H1 (cell line): ENCODE measurements around the gene HMCN2. TPM values are rescaled to one million over a fixed set of nuclear protein-coding genes. Genes with fewer than 3 reads are reported as not detected.
A peak's percentile ranks its signal among the peaks of the same experiment; 100 is the strongest.

Source experiments
- CTCF ChIA-PET: fragments of 300-600 bp; sonication (Branson Sonifier 250); formaldehyde crosslinking; loops from one replicate; lab custom pipeline; 2021; ENCODE audit not compliant: partially characterized antibody; lab: Charles Lee
- POLR2A ChIA-PET: fragments of 300-600 bp; sonication (Branson Sonifier 250); formaldehyde crosslinking; loops from one replicate; lab custom pipeline; 2021; ENCODE audit warnings: inconsistent platforms; ENCODE audit not compliant: partially characterized antibody; lab: Charles Lee
- DNase-seq, 2 experiments: peaks; one replicate each; pipeline versions ENCODE4 v3.0.0 to v3.0.0-alpha.2; 2010 to 2022; ENCODE audit warnings: low spot score in 2 of 2, low read depth in 1 of 2, mixed read lengths in 1 of 2
- FAIRE-seq: peaks from 2 replicates; lab custom pipeline; 2011; peaks lifted over from hg19 to GRCh38; lab: Jason Lieb, UNC
- H2AFZ ChIP-seq: 2 replicates; pipeline ENCODE4 v1.8.1; 2012; ENCODE audit warnings: low read length, inconsistent platforms
- H2AK5ac ChIP-seq: 2 replicates; pipeline ENCODE4 v1.6.1; 2013; ENCODE audit warnings: low read depth, low read length
- H2BK120ac ChIP-seq: replicated peaks from 2 replicates; pipeline ENCODE3; 2013; ENCODE audit warnings: low read depth, low read length, inconsistent platforms
- H2BK12ac ChIP-seq: 2 replicates; pipeline ENCODE4 v1.6.1; 2013; ENCODE audit warnings: low read depth, low read length
- H2BK15ac ChIP-seq: 2 replicates; pipeline ENCODE4 v1.6.1; 2013; ENCODE audit warnings: low read length
- H2BK20ac ChIP-seq: 2 replicates; pipeline ENCODE4 v1.6.1; 2013; ENCODE audit warnings: low read length
- H2BK5ac ChIP-seq: 2 replicates; pipeline ENCODE4 v1.6.1; 2013; ENCODE audit warnings: low read depth, low read length
- H3K14ac ChIP-seq: 2 replicates; pipeline ENCODE4 v1.6.1; 2013; ENCODE audit warnings: inconsistent platforms; ENCODE audit not compliant: insufficient read length
- H3K18ac ChIP-seq: 2 replicates; pipeline ENCODE4 v1.6.1; 2013; ENCODE audit warnings: low read length; ENCODE audit errors: extremely low read depth
- H3K23ac ChIP-seq: 2 replicates; pipeline ENCODE4 v1.6.1; 2013; ENCODE audit warnings: inconsistent platforms; ENCODE audit not compliant: insufficient read length
- H3K23me2 ChIP-seq: 2 replicates; pipeline ENCODE4 v1.6.1; 2013; ENCODE audit warnings: low read depth, low read length
- H3K27ac ChIP-seq: 2 replicates; pipeline ENCODE4 v1.6.1; 2011; ENCODE audit warnings: low read depth, low read length, inconsistent platforms
- H3K27me3 ChIP-seq, 4 experiments: replicated peaks in 1 of 4; 1 replicate in 1 of 4; 2 replicates in 3 of 4; pipeline versions ENCODE4 v1.6.1 to v1.8.1; 2011 to 2013; ENCODE audit warnings: low read length in 3 of 4, mild to moderate bottlenecking in 3 of 4, inconsistent platforms in 2 of 4, mixed read lengths in 2 of 4, moderate library complexity in 1 of 4; ENCODE audit not compliant: control insufficient read depth in 3 of 4, insufficient read depth in 3 of 4; ENCODE audit errors: extremely low read depth in 1 of 4
- H3K36me3 ChIP-seq, 4 experiments: 2 replicates each; pipeline versions ENCODE4 v1.6.1 to v1.8.1; 2011 to 2013; ENCODE audit warnings: mild to moderate bottlenecking in 4 of 4, low read length in 3 of 4, moderate library complexity in 2 of 4, control low read depth in 1 of 4, inconsistent platforms in 1 of 4; ENCODE audit not compliant: insufficient read depth in 4 of 4, control insufficient read depth in 2 of 4
- H3K4ac ChIP-seq: replicated peaks from 2 replicates; pipeline ENCODE3; 2013; ENCODE audit warnings: low read length, low read depth, mixed read lengths, inconsistent platforms; ENCODE audit not compliant: insufficient read length
- H3K4me1 ChIP-seq, 4 experiments: replicated peaks in 1 of 4; 1 replicate in 1 of 4; 2 replicates in 3 of 4; pipeline versions ENCODE4 v1.6.1 to v1.8.1; 2011 to 2013; ENCODE audit warnings: low read length in 3 of 4, inconsistent platforms in 2 of 4, mixed read lengths in 1 of 4; ENCODE audit not compliant: insufficient read depth in 4 of 4, control insufficient read depth in 3 of 4
- H3K4me2 ChIP-seq, 2 experiments: 2 replicates each; pipeline versions ENCODE4 v1.6.1 to v1.8.1; 2011 to 2013; ENCODE audit warnings: low read depth in 2 of 2, low read length in 2 of 2, control low read depth in 1 of 2, inconsistent platforms in 1 of 2, mild to moderate bottlenecking in 1 of 2; ENCODE audit not compliant: insufficient read depth in 1 of 2
- H3K4me3 ChIP-seq, 4 experiments: fragments of 200-600, 300-600 bp in 1 of 4; sonication (generic), shearing (Covaris generic), sonication (Bioruptor Twin) in 1 of 4; 2 replicates each; pipeline versions ENCODE4 v1.5.1 to v1.8.1; 2011 to 2016; ENCODE audit warnings: low read length in 4 of 4, low read depth in 3 of 4, control low read depth in 2 of 4, inconsistent platforms in 2 of 4, mild to moderate bottlenecking in 2 of 4, mixed read lengths in 1 of 4, moderate library complexity in 1 of 4; ENCODE audit not compliant: insufficient read depth in 2 of 4; ENCODE audit errors: extremely low read depth in 1 of 4
- H3K56ac ChIP-seq: replicated peaks from 2 replicates; pipeline ENCODE3; 2013; ENCODE audit warnings: low read depth, mild to moderate bottlenecking, mixed read lengths, low read length, inconsistent platforms; ENCODE audit not compliant: insufficient read length
- H3K79me1 ChIP-seq: 2 replicates; pipeline ENCODE4 v1.6.1; 2013; ENCODE audit warnings: low read depth, low read length, control low read depth
- H3K79me2 ChIP-seq, 2 experiments: 2 replicates each; pipeline versions ENCODE4 v1.6.1 to v1.8.1; 2012 to 2013; ENCODE audit warnings: low read length in 2 of 2, mild to moderate bottlenecking in 2 of 2, inconsistent platforms in 1 of 2; ENCODE audit not compliant: insufficient read depth in 2 of 2, control insufficient read depth in 1 of 2
- H3K9ac ChIP-seq, 4 experiments: replicated peaks in 1 of 4; 1 replicate in 1 of 4; 2 replicates in 3 of 4; pipeline versions ENCODE4 v1.6.1 to v1.8.1; 2011 to 2013; ENCODE audit warnings: low read depth in 3 of 4, low read length in 3 of 4, control low read depth in 2 of 4, mild to moderate bottlenecking in 2 of 4, moderate library complexity in 2 of 4, inconsistent platforms in 1 of 4; ENCODE audit errors: extremely low read depth in 1 of 4
- H3K9me3 ChIP-seq, 2 experiments: 2 replicates each; pipeline versions ENCODE4 v1.6.1 to v1.8.1; 2012 to 2013; ENCODE audit warnings: mild to moderate bottlenecking in 2 of 2, moderate library complexity in 2 of 2, control low read depth in 1 of 2, inconsistent platforms in 1 of 2, low read depth in 1 of 2, low read length in 1 of 2, mixed read lengths in 1 of 2; ENCODE audit not compliant: insufficient read depth in 2 of 2
- H4K20me1 ChIP-seq, 2 experiments: replicated peaks in 1 of 2; 2 replicates each; pipeline versions ENCODE3 to v1.8.1; 2011 to 2013; ENCODE audit warnings: inconsistent platforms in 2 of 2, low read length in 2 of 2, mild to moderate bottlenecking in 1 of 2; ENCODE audit not compliant: insufficient read depth in 2 of 2, control insufficient read depth in 1 of 2
- H4K5ac ChIP-seq: 2 replicates; pipeline ENCODE4 v1.6.1; 2013; ENCODE audit warnings: low read length, low read depth, mixed read lengths, inconsistent platforms; ENCODE audit not compliant: insufficient read length
- H4K8ac ChIP-seq: 2 replicates; pipeline ENCODE4 v1.8.0; 2013; ENCODE audit warnings: mild to moderate bottlenecking, moderate library complexity, low read length, inconsistent platforms; ENCODE audit not compliant: insufficient read depth; ENCODE audit errors: extremely low read depth
- H4K91ac ChIP-seq: replicated peaks from 2 replicates; pipeline ENCODE3; 2013; ENCODE audit warnings: low read length, mixed read lengths, inconsistent platforms; ENCODE audit not compliant: insufficient read length
- ATF3 ChIP-seq: IDR thresholded peaks from 2 replicates; pipeline ENCODE4 v1.6.1; 2011; ENCODE audit warnings: low read depth, mild to moderate bottlenecking, low read length; ENCODE audit not compliant: insufficient read depth
- BACH1 ChIP-seq: IDR thresholded peaks from 2 replicates; pipeline ENCODE4 v1.6.1; 2012; ENCODE audit warnings: low read length, improper control_type of control experiment
- BCL11A ChIP-seq, 2 experiments: IDR thresholded peaks; one replicate each; pipeline ENCODE4 v1.6.1; 2011; ENCODE audit warnings: low read depth in 2 of 2, low read length in 2 of 2, mild to moderate bottlenecking in 2 of 2
- CHD1 ChIP-seq: IDR thresholded peaks from 2 replicates; pipeline ENCODE4 v1.6.1; 2012; ENCODE audit warnings: low read depth, low read length, improper control_type of control experiment
- E2F6 ChIP-seq: IDR thresholded peaks from 2 replicates; pipeline ENCODE4 v1.6.1; 2012; ENCODE audit warnings: inconsistent platforms
- KDM4A ChIP-seq: IDR thresholded peaks from one replicate; pipeline ENCODE4 v1.7.1; 2012; ENCODE audit warnings: low read depth, mild to moderate bottlenecking, moderate library complexity, low read length, inconsistent platforms; ENCODE audit not compliant: severe bottlenecking
- NANOG ChIP-seq: IDR thresholded peaks from 2 replicates; pipeline ENCODE4 v1.6.1; 2011; ENCODE audit warnings: low read length, low read depth, mild to moderate bottlenecking, inconsistent platforms; ENCODE audit not compliant: insufficient read depth, poor library complexity, severe bottlenecking
- PHF8 ChIP-seq: fragments of 200-600 bp; sonication (generic); conservative IDR thresholded peaks from 2 replicates; pipeline ENCODE4 v1.7.1; 2012; ENCODE audit warnings: low read depth, mild to moderate bottlenecking, inconsistent platforms, low read length, moderate library complexity
- RAD21 ChIP-seq, 2 experiments: IDR thresholded peaks in 1 of 2; conservative IDR thresholded peaks in 1 of 2; 2 replicates each; pipeline ENCODE4 v1.6.1; 2011; ENCODE audit warnings: low read depth in 2 of 2, low read length in 2 of 2, improper control_type of control experiment in 1 of 2, inconsistent platforms in 1 of 2, mild to moderate bottlenecking in 1 of 2, moderate library complexity in 1 of 2
- RXRA ChIP-seq: IDR thresholded peaks from 2 replicates; pipeline ENCODE4 v1.6.1; 2011; ENCODE audit warnings: low read depth, mild to moderate bottlenecking, low read length, moderate library complexity; ENCODE audit not compliant: insufficient read depth
- SUZ12 ChIP-seq: fragments of 200-600 bp; sonication (generic); IDR thresholded peaks from 2 replicates; pipeline ENCODE4 v1.6.1; 2012; ENCODE audit warnings: mild to moderate bottlenecking, inconsistent platforms, low read length, moderate library complexity, mixed read lengths
- WGBS, 2 experiments: shearing (Covaris generic) in 1 of 2; methylation state at CpG; one replicate each; pipeline versions ENCODE4 v1.1.6 to v1.1.7; 2013 to 2015; ENCODE audit warnings: low lambda C conversion rate in 2 of 2, mixed read lengths in 2 of 2, inconsistent platforms in 1 of 2, low coverage in 1 of 2, missing lambda C conversion rate in 1 of 2; ENCODE audit not compliant: insufficient replicate concordance in 2 of 2, insufficient coverage in 1 of 2, insufficient read length in 1 of 2; ENCODE audit errors: extremely low coverage in 1 of 2, missing lambda C conversion rate in 1 of 2; 5-methylcytosine and 5-hydroxymethylcytosine counted together
- polyA plus RNA-seq, 7 experiments: library from polyadenylated mRNA; depleted of rRNA in 3 of 7; stranded (reverse) in 5 of 7; unstranded in 2 of 7; fragments of >200 nt in 5 of 7; fragments of 200-250 nt in 2 of 7; gene quantifications; 1 replicate in 5 of 7; 2 replicates in 1 of 7; 4 replicates in 1 of 7; pipeline versions ENCODE4 v1.2.1 to v1.2.3, GENCODE V29; 2011 to 2013; ENCODE audit warnings: missing spikeins in 2 of 7, mixed read lengths in 2 of 7
- total RNA-seq: library from RNA; stranded (reverse); fragmentation: NEBNext Ultra II Directional; extraction: Animal tissue kit (Norgen Biotek cat#: 25700); gene quantifications from 2 replicates; pipeline ENCODE4 v1.2.1, GENCODE V29; 2021

The HMCN2 gene
- total and polyA plus RNA-seq, 2 of the 8 experiments (the other 6 are each of a cell fraction or from before 2014, with no cell fraction given): 5.0 to 9.1 TPM

GRCh38 chr9:130345897-130346385 lies 80.4 kb downstream of the HMCN2 start:
- no peak overlapping the region for H2BK20ac ChIP-seq
- ChIA-PET POLR2A (interaction anchor here (1.1 to 1.4 kb wide), 3 partner anchors 9 to 129 kb away, joined by 3 read pairs; no protein-coding TSS in a partner anchor), CTCF (interaction anchor here (0.9 to 1.0 kb wide), 2 partner anchors 91 to 100 kb away, joined by 3 read pairs; no protein-coding TSS in a partner anchor)
- TF ChIP-seq SUZ12 (no peak), CHD1 (no peak), KDM4A (no peak), PHF8 (no peak), NANOG (no peak), ATF3 (no peak), BACH1 (no peak), RXRA (no peak), RAD21 (IDR thresholded peaks at IDR 0.05 in 1 of 2, conservative IDR thresholded peaks at IDR 0.05 in 1 of 2; ENCODE audit: low read depth in 2 of 2, low read length in 2 of 2) (no peak), BCL11A (IDR thresholded peaks at IDR 0.05; ENCODE audit: low read depth in 2 of 2, low read length in 2 of 2) (no peak), E2F6 (no peak)

More at GRCh38 chr9:130345897-130346385, 80.4 kb downstream of the HMCN2 start:
- peaks cover 0 to 12% (median 6%) of the 10 kb centered on the region in 4 experiments; a peak in 4 of 7 replicates for H3K4me1 ChIP-seq
- no peak overlapping the region for H3K4me3 ChIP-seq
- no peak overlapping the region for H4K8ac ChIP-seq
- no peak overlapping the region for H4K5ac ChIP-seq
- 77% methylated on average over 13 of the region's 13 CpGs; no CpG with 5 or more reads in 1 of the 2 experiments for WGBS, 2 experiments
- H2AK5ac ChIP-seq: no peak overlapping the region
- H2BK120ac ChIP-seq: no peak overlapping the region
- H3K23me2 ChIP-seq: peaks cover 15% of the 10 kb centered on the region
- no peak for DNase-seq
- no peak overlapping the region for H3K4me2 ChIP-seq
- no peak overlapping the region for H3K14ac ChIP-seq
- H3K9me3 ChIP-seq: no peaks in the 10 kb centered on the region
- H3K56ac ChIP-seq: no peak overlapping the region
- H2AFZ ChIP-seq: no peak overlapping the region
- H3K27ac ChIP-seq: no peak overlapping the region
- H4K20me1 ChIP-seq: peaks cover 0 to 17% of the 10 kb centered on the region in 2 experiments
- no peak for FAIRE-seq
- no peak overlapping the region for H4K91ac ChIP-seq
- no peak overlapping the region for H3K23ac ChIP-seq
- H2BK5ac ChIP-seq: no peak overlapping the region; the same call in none of the 2 replicates
- H2BK15ac ChIP-seq: no peak overlapping the region
- H3K27me3 ChIP-seq: no peaks in the 10 kb centered on the region
- H3K36me3 ChIP-seq: no peaks in the 10 kb centered on the region; a peak in 1 of 8 replicates
- H2BK12ac ChIP-seq: peak overlapping the region; percentile 56; the same call in 1 of the 2 replicates
- H3K4ac ChIP-seq: no peak overlapping the region
- 0 out of 4 replicates have a peak, but pooled peaks cover 0 to 3% of the 10 kb centered on the region in 2 experiments for H3K79me2 ChIP-seq
- no peak overlapping the region for H3K9ac ChIP-seq
- peaks cover 10% of the 10 kb centered on the region for H3K79me1 ChIP-seq
- H3K18ac ChIP-seq: no peak overlapping the region
